Testis (tissue), 3 donors: ENCODE results near the gene KIF21B. TPM values are rescaled to one million over a fixed set of nuclear protein-coding genes. Genes with fewer than 3 reads are reported as not detected.

Experiments
- DNase-seq: peaks from one replicate; pipeline ENCODE4 v3.0.0-alpha.2; 2019
- H3K27ac ChIP-seq, 2 donors: fragments of 200-600 bp; sonication (generic); one replicate each; pipeline ENCODE4 v1.5.1; 2019
- H3K27me3 ChIP-seq: fragments of 200-600 bp; sonication (generic); one replicate; pipeline ENCODE4 v1.5.1; 2019
- H3K36me3 ChIP-seq: fragments of 200-600 bp; sonication (generic); one replicate; pipeline ENCODE4 v1.5.1; 2017; ENCODE audit warnings: low read depth; ENCODE audit errors: missing control alignments
- H3K4me1 ChIP-seq: fragments of 200-600 bp; sonication (generic); one replicate; pipeline ENCODE4 v1.5.1; 2019
- H3K4me3 ChIP-seq, 2 donors: fragments of 200-600 bp; sonication (generic); one replicate each; pipeline ENCODE4 v1.5.1; 2017 to 2019
- H3K9me3 ChIP-seq: fragments of 200-600 bp; sonication (generic); one replicate; pipeline ENCODE4 v1.5.1; 2017
- CTCF ChIP-seq, 3 experiments: fragments of 450-650 bp in 2 of 3; fragments of 200-600 bp in 1 of 3; sonication (generic) in 1 of 3; IDR thresholded peaks; one replicate each; pipeline ENCODE4 v1.5.1; 2016 to 2019; ENCODE audit warnings: antibody characterized with exemption in 3 of 3, mild to moderate bottlenecking in 2 of 3, moderate library complexity in 1 of 3
- POLR2A ChIP-seq: fragments of 450-650 bp; IDR thresholded peaks from one replicate; pipeline ENCODE4 v1.6.1; 2017; ENCODE audit warnings: antibody characterized with exemption, mild to moderate bottlenecking, moderate library complexity
- WGBS, 2 donors: methylation state at CpG; one replicate each; pipeline ENCODE4 v1.1.5; 2018; 5-methylcytosine and 5-hydroxymethylcytosine counted together
- intact Hi-C: fragments of 100-400 bp; cut with DNase I; formaldehyde crosslinking; loops from one replicate; pipeline ENCODE4 v1.15.1; 2023; ENCODE audit warnings: low total_unique reads
- polyA plus RNA-seq: library from polyadenylated mRNA; stranded (reverse); fragments of 350-450 nt; fragmentation: Illumina TruSeq; extraction: RNeasy Lipid Tissue Mini Kit (QIAGEN cat#74804); gene quantifications from one replicate; pipeline ENCODE4 v1.2.3, GENCODE V29; 2014; ENCODE audit warnings: low read depth, low replicate concordance; ENCODE audit not compliant: insufficient read depth
- total RNA-seq, 2 donors: library from RNA; depleted of rRNA; stranded (reverse); fragments of >200 nt; gene quantifications; one replicate each; pipeline ENCODE4 v1.2.3, GENCODE V29; 2016

The KIF21B gene
- total and polyA plus RNA-seq, 3 donors from 2014 or later = 23.3 to 32.7 (median 32.3) TPM

GRCh38 chr1:200975458-200975857 lies 48.1 kb downstream of the KIF21B start:
- H3K9me3 ChIP-seq = no peaks in the 10 kb centered on the region
- H3K27ac ChIP-seq = no peak overlapping the region
- H3K4me3 ChIP-seq = no peak overlapping the region
- H3K36me3 ChIP-seq = no peaks in the 10 kb centered on the region
- no peak for DNase-seq
- 95 to 98% methylated on average over 13 of the region's 13 CpGs for WGBS, 2 donors
- H3K27me3 ChIP-seq = no peaks in the 10 kb centered on the region
- H3K4me1 ChIP-seq = peaks cover 3% of the 10 kb centered on the region
- intact Hi-C loops = loop anchor here (5.0 to 10.0 kb wide), 2 partner anchors 67 to 139 kb away; partner anchors contain the start of gene CACNA1S
- TF ChIP-seq CTCF (IDR thresholded peaks at IDR 0.05) (no peak), POLR2A (no peak)

- no peak for DNase-seq
- peaks cover 3% of the 10 kb centered on the region for H3K4me1 ChIP-seq
- H3K27me3 ChIP-seq = no peaks in the 10 kb centered on the region
- no peaks in the 10 kb centered on the region for H3K9me3 ChIP-seq
- intact Hi-C loops = loop anchor here (5.0 to 10.0 kb wide), 2 partner anchors 68 to 140 kb away; partner anchors contain the start of gene CACNA1S
- TF ChIP-seq POLR2A = no peak
- no peak for TF ChIP-seq CTCF (IDR thresholded peaks at IDR 0.05)
- no peak overlapping the region for H3K4me3 ChIP-seq
- H3K27ac ChIP-seq = no peak overlapping the region
- H3K36me3 ChIP-seq = no peaks in the 10 kb centered on the region
- 95 to 100% methylated on average over 1 to 12 of the region's 12 CpGs for WGBS, 2 donors
Observed at GRCh38 chr1:200974711-200975110, 48.8 kb downstream of the KIF21B start.

- no peak for TF ChIP-seq CTCF (IDR thresholded peaks at IDR 0.05)
- no peak for TF ChIP-seq POLR2A
- 85 to 86% methylated on average over 16 to 19 of the region's 19 CpGs for WGBS, 2 donors
- no peak for DNase-seq
- Histone ChIP-seq H3K9me3 (no peaks in the 10 kb centered on the region), H3K4me1 (peaks cover 3% of the 10 kb centered on the region), H3K27ac (no peak overlapping the region), H3K4me3 (no peak overlapping the region), H3K36me3 (no peaks in the 10 kb centered on the region), H3K27me3 (no peaks in the 10 kb centered on the region)
- intact Hi-C loops = loop anchor here (10.0 kb wide), 1 partner anchor 141 kb away; the partner anchor contains the start of gene CACNA1S
Observed at GRCh38 chr1:200973937-200974657, 49.4 kb downstream of the KIF21B start.

- DNase-seq = no peak
- no peaks in the 10 kb centered on the region for H3K36me3 ChIP-seq
- intact Hi-C loops = loop anchor here (10.0 kb wide), 1 partner anchor 142 kb away; the partner anchor contains the start of gene CACNA1S
Observed at GRCh38 chr1:200972985-200973742, 50.4 kb downstream of the KIF21B start.

More at GRCh38 chr1:200972985-200973742, 50.4 kb downstream of the KIF21B start:
- WGBS, 2 donors = 85 to 87% methylated on average over 12 to 17 of the region's 17 CpGs
- Histone ChIP-seq H3K9me3 (no peaks in the 10 kb centered on the region), H3K27ac (no peak overlapping the region), H3K4me1 (peaks cover 3% of the 10 kb centered on the region), H3K4me3 (no peak overlapping the region), H3K27me3 (no peaks in the 10 kb centered on the region)
- TF ChIP-seq POLR2A (no peak), CTCF (IDR thresholded peaks at IDR 0.05) (no peak)
